HG03039 (cell line): ENCODE results near the gene DRD4.
"Not testable (repeated sequence)": the region's sequence is repeated elsewhere in the genome, so short reads cannot be mapped to it uniquely, and the experiment has no call there.

Experiments
- ATAC-seq: cut with Tn5 transposase; IDR thresholded peaks from one replicate; pipeline ENCODE4 v1.9.1; 2021; ENCODE audit warnings: mild to moderate bottlenecking, moderate library complexity; ENCODE audit not compliant: unreplicated experiment

Gene DRD4

GRCh38 chr11:673866-674265 is 36.8 kb downstream of the DRD4 start:
- ATAC-seq = no peak

- ATAC-seq = no peak
Measured at GRCh38 chr11:674406-674805, 37.3 kb downstream of the DRD4 start.

DNA sequence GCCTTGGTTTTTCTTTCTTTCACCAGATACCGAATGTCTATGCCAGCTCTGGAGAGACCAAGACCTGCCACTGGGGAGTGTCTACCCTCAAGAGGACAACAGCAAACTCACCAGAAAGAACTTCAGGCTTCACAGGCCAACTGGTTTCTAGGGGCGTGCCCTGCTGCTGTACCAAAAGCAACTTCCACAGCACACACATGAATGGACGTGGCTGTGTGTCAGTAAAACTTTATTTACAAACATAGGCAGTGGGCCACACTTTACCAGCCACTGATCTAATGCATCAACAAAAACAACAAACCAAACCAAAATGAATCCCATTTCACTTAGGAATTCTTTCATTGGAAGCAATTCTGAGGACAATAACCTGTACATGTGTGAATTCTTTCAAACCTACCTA is 41.2 kb downstream of the DRD4 start:
- ATAC-seq = no peak

GRCh38 chr11:679271-680207 is 42.5 kb downstream of the DRD4 start:
- no peak for ATAC-seq

DNA sequence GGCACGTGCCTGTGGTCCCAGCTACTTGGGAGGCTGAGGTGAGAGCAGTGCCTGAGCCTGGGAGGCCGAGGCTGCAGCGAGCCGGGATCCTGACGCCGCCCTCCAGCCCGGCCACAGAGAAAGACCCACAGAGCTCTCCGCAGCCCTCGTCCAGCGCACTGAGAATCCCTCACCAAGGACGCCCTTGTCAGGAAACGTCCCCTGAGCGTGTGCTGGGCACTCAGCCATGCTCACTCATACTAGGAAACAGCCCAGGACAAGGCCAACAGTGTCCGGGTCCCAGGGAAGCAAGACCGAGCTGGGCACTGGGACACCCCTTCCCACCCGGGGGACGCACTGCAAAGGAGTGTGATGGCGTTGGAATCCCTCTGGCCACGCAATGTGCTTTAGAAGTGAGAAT is 43.4 kb downstream of the DRD4 start:
- no peak for ATAC-seq

GRCh38 chr11:680970-681369 is 43.9 kb downstream of the DRD4 start:
- no peak for ATAC-seq

DNA sequence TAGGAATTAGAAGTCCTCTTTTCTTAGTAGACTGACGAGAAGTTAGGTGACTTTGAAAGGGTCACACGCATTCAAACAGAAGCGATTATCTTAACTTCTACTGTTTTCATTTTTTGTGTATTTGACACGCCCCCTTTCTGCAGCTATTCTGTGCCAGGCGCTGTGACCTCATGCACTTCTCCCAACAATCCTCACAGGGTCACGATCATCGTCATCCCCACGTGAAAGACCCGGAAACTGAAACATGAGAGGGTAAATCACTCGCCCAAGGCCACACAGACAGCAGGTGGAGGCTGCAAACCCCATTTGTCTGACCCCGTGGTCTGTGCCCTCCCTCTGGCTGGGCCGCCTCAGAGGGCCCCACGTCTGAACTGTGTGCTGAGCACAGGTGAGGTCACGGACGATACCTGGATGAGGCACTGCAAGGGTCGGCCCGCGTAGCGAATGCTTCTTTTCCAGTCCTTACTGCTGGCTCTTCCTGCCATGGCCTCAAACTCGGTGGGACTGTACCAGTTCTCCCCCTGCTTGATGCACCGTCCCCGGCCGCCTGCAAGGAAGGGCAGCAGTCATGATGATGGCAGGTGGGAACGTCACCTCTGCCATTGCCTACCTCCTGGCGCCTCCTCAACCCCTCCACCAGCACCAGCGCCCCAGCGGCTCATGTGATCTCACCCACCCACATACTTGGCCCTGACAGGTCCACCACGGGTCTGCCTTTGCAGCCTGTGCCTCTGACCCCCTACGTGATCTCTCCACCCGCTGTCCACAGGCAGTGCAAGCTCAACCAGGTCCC is 49.6 kb downstream of the DRD4 start:
- ATAC-seq = no peak

GRCh38 chr11:687751-688150 is 50.7 kb downstream of the DRD4 start:
- no peak for ATAC-seq

GRCh38 chr11:688681-689080 is 51.6 kb downstream of the DRD4 start:
- ATAC-seq = no peak

- ATAC-seq = no peak
Measured at GRCh38 chr11:689625-690024, 52.6 kb downstream of the DRD4 start.

- not testable (repeated sequence) for ATAC-seq
Measured at GRCh38 chr11:690244-690643, 53.2 kb downstream of the DRD4 start.
